ENCODE measurements around the gene CCDC171.
"Not testable (repeated sequence)": the region's sequence is repeated elsewhere in the genome, so short reads cannot be mapped to it uniquely, and the experiment has no call there.

CCDC171 gene

GRCh38 chr9:15570769-15571168, 17.9 kb downstream of the CCDC171 start:
- DNase-seq: no peak

GRCh38 chr9:15572200-15572770, 19.4 kb downstream of the CCDC171 start:
- no peak for DNase-seq

GRCh38 chr9:15576350-15577050, 23.7 kb downstream of the CCDC171 start:
- no peak for DNase-seq

DNA sequence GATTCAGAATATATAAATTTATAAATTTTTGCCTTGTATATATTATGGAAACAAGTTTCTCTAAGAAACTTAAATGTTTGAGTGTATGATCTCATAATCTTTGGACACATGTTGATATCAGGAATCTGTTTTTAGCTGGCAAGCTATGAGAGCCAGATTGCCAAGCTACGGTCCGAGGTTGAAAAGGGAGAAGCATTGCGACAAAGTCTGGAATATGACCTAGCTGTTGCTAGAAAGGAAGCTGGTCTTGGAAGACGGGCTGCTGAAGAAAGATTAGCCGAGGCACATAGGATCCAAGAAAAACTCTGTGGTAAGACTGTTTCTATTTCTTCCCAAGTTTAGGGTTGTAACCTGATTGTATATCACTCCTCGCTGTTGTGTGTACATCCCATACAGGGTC, 25.9 kb downstream of the CCDC171 start:
- no peak for DNase-seq

GRCh38 chr9:15584379-15584778, 31.5 kb downstream of the CCDC171 start:
- no peak for DNase-seq

- DNase-seq: no peak
Observed at GRCh38 chr9:15592317-15592716, 39.5 kb downstream of the CCDC171 start.

- DNase-seq: not testable (repeated sequence)
Observed at GRCh38 chr9:15592940-15593339, 40.1 kb downstream of the CCDC171 start.

DNA sequence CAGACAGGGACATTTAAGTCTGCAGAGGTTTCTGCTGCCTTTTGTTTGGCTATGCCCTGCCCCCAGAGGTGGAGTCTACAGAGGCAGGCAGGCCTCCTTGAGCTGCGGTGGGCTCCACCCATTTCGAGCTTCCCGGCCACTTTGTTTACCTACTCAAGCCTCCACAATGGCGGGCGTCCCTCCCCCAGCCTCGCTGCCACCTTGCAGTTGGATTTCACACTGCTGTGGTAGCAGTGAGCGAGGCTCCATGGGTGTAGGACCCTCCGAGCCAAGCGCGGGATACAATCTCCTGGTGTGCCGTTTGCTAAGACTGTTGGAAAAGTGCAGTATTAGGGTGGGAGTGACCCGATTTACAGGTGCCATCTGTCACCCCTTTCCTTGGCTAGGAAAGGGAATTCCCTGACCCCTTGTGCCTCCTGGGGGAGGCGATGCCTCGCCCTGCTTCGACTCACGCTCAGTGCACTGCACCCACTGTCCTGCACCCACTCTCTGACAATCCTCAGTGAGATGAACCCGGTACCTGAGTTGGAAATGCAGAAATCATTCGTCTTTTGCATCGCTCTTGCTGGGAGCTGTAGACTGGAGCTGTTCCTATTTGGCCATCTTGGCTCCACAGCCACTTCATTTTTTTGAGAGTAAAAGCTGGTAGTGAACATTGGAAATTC, 48.0 kb downstream of the CCDC171 start:
- DNase-seq: not testable (repeated sequence)

DNA sequence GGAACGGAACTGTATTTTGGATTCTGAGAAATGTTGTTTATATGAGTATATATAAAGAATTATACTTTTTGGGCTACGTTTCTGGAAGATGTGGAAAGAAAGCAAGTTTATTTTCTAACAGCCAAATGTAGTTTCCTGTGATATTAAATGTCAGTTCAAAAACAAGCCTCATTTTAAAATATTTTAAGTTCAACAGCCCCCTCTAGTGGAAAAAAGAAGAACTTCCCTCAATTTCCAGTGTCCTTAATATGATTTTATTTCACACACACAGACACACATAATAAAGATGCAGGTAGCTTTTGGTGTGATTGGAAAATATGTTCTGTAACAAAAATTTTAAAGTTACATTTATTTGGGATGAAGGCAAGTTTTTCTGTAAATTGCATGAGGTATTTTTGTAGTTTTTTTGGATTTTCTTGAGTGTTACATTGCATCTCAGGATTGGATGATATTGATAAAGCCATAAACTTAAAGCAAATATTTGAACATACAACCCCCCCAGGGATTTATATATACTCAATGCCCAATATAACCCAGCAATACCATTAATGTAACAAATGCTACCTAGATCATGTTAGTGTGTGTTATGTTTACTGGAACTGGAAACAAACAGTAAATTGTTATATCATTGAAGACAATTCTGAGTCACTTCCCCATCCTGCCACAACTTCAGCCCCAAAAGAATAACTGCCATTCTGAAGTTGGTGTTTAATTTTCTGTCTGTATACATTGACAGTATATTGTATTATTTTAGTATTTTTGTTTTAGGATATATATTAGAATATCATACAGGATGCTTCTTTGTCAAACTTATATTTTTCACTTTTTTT, 54.0 kb downstream of the CCDC171 start:
- peak; percentile 60 to 72 for DNase-seq

DNA sequence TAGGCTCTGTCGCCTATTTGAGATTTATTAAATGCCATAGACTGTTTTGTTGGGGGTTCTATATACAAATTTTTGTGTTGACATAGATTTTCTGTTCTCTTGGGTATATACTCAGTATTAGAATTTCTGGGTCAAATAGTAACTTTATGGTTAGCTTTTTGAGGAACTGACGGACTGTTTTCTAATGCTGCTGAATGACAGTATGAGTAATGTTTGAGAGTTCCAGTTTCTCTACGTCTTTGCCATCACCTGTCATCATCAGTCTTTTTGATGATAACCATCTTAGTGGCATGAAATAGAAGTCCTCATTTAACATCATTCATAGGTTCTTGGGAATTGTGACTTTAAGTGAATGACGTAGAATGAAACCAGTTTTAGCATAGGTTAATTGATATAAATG, 60.1 kb downstream of the CCDC171 start:
- no peak for DNase-seq

- DNase-seq: no peak
Observed at GRCh38 chr9:15617782-15618181, 64.9 kb downstream of the CCDC171 start.

DNA sequence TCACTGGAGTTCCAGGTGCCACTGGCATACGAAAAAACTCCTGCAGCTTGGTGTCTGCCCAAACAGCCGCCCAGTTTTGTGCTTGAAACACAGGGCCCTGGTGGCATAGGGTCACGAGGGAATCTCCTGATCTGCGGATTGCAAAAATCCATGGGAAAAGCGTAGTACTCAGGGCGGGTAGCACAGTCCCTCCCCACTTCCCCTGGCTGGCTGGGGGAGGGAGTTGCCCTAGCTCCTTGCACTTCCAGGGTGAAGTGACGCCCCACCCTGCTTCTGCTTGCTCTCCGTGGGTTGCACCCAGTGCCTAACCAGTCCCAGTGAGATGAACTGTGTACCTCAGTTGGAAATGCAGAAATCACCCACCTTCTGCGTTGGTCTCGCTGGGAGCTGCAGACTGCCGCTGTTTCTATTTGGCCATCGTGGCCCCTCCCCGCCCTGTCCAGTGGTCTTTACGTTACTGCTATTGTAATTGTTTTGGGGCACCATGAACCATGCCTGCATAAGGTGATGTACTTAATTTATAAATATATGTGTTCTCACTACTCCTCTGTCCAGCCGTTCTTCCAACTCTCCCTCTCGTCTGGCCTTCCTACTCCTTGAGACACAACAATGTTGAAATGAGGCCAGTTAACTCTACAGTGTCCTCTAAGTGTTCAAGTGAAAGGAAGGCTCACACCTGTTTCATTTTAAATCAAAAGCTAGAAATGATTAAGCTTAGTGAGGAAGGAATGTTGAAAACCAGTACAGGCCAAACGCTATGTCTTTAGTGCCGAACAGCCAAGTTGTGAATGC, 65.9 kb downstream of the CCDC171 start:
- DNase-seq: no peak

- peak in 1 of 2 experiments; percentile 10 for DNase-seq
Observed at GRCh38 chr9:15622318-15622971, 69.6 kb downstream of the CCDC171 start.

DNA sequence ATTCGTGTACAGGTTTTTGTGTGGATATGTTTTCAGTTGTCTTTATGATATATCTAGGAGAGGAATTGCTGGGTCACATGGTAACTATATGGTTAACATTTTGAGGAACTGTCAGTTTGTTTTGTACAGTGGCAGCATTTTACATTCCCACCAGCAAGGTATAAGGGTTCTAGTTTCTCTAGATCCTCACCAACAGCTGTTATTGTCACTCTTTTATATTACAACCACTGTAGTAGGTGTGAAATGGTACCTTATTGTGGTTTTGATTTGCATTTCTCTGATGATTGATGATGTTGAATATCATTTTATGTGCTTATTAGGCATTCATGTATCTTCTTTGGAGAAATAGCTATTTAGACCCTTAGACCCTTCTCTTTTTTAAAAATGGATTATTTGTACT, 82.9 kb downstream of the CCDC171 start:
- DNase-seq: no peak

DNA sequence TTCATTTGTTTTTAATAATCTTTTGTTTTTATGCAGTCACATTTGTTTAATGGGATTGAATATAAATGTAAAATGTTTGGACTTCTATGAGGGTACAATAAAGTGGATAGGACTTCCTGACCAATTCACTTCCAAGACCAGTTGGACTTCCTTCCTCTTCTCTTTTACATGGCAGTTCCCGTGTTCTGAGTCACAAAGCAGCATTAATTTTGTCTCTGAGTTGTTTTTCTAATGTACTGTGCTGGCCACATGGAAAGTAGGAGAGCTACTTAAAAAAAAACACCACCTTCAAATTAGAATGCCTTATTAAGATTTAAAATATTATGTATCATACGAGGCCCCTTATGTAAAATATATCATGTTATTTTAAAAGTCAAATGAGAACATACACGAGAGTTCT, 87.3 kb downstream of the CCDC171 start:
- DNase-seq: peak in 1 of 2 experiments; percentile 9

DNA sequence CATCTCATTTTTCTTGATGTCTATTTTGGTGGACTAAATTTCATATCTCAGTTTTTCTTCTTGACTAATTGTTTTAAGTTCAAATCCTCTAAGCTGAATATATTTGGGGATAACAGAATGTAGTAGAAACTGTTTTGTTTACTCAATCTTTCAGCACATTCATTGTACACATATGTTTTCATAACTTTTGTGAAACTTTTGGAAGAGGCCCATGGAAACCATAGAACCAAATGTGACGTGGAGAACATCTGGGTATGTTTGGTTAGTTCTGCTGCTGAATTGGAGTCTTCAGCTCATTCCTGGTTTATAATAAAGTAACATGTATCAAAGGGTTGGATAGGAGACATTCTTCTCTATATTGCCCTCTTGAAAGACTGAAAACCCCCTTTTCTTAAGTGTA, 88.4 kb downstream of the CCDC171 start:
- no peak for DNase-seq

- DNase-seq: peak; percentile 72 to 74
Observed at GRCh38 chr9:15642369-15642962, 89.6 kb downstream of the CCDC171 start.

DNA sequence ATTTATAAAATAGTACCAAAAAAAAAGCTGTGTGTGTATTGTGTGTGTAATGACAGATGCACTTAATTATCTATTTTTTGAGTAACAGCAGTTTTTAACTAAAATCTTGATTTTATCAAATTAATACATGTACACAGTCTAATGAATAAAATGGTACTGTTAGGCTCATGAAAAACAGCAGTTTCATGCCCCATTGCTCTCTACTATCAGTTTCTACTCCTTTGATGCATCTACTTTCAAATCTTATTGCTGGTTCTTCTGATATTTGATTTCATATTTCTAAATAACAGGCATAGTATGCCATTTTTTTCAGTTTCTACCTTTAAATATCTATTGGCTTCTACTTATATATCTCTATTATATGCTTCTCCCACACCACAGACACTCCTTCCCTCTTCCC, 117.4 kb downstream of the CCDC171 start:
- no peak for DNase-seq

DNA sequence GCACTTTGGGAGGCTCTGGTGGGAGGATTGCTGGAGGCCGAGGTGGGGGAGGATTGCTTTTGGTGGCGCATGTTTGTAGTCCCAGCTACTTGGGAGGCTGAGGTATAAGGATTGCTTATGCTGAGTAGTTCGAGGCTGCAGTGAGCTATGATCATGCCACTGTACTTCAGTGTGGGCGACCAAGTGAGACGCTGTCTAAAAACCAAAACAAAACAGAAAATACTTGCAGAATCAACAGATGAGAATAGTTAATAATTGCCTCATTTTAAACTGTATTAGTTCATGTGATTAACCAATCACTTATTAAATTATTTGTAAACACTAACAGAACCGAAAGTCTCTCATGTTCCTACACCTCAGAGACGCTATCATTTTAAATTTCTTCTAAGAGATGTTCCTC, 118.1 kb downstream of the CCDC171 start:
- no peak for DNase-seq

GRCh38 chr9:15693701-15694100, 140.9 kb downstream of the CCDC171 start:
- no peak for DNase-seq

GRCh38 chr9:15696979-15697378, 144.1 kb downstream of the CCDC171 start:
- no peak for DNase-seq

- DNase-seq: no peak
Observed at GRCh38 chr9:15697446-15697851, 144.6 kb downstream of the CCDC171 start.

All from AML-193 (cell line).